K562 (cell line): ENCODE measurements around the gene MRPL40. TPM values are rescaled to one million over a fixed set of nuclear protein-coding genes. Genes with fewer than 3 reads are reported as not detected.

Experiments used
- CXXC5 ChIP-seq: fragments of 250-450 bp; sonication (Bioruptor Pico); IDR thresholded peaks from 2 replicates; pipeline ENCODE4 v1.8.0; 2022; ENCODE audit warnings: inconsistent platforms, mild to moderate bottlenecking, moderate library complexity
- FOXA3 ChIP-seq, 2 experiments: fragments of 450-650 bp in 1 of 2; sonication (generic) in 1 of 2; formaldehyde crosslinking; IDR thresholded peaks in 1 of 2; conservative IDR thresholded peaks in 1 of 2; 2 replicates each; pipeline versions ENCODE4 v1.4.0 to v1.8.0; 2020 to 2022; ENCODE audit warnings: mild to moderate bottlenecking in 2 of 2, missing genetic modification reagents in 1 of 2
- FOXK1 ChIP-seq: sonication (generic); formaldehyde crosslinking; IDR thresholded peaks from 2 replicates; pipeline ENCODE4 v1.8.0; 2022; ENCODE audit warnings: missing genetic modification reagents, mild to moderate bottlenecking, borderline replicate concordance
- FOXP4 ChIP-seq: sonication (generic); formaldehyde crosslinking; IDR thresholded peaks from 2 replicates; pipeline ENCODE4 v1.8.0; 2022; ENCODE audit warnings: mild to moderate bottlenecking, missing genetic modification reagents, borderline replicate concordance
- FUS ChIP-seq: fragments of 200-400 bp; formaldehyde crosslinking; optimal IDR thresholded peaks from 2 replicates; pipeline ENCODE3; 2017; ENCODE audit warnings: low read depth, low read length
- NFYB ChIP-seq: IDR thresholded peaks from 2 replicates; pipeline ENCODE4 v1.6.1; 2011; ENCODE audit warnings: mild to moderate bottlenecking, moderate library complexity; ENCODE audit not compliant: insufficient read length; ENCODE audit errors: extremely low read depth
- PHF20 ChIP-seq: fragments of 450-650 bp; IDR thresholded peaks from 2 replicates; pipeline ENCODE4 v1.6.1; 2018; ENCODE audit not compliant: partially characterized antibody
- POLR3A ChIP-seq: IDR thresholded peaks from 2 replicates; pipeline ENCODE4 v1.6.1; 2011; ENCODE audit warnings: borderline replicate concordance, mild to moderate bottlenecking, moderate library complexity; ENCODE audit not compliant: insufficient read length, insufficient read depth; ENCODE audit errors: extremely low read depth
- PYGO2 ChIP-seq: fragments of 450-650 bp; IDR thresholded peaks from 2 replicates; pipeline ENCODE4 v1.6.1; 2016; ENCODE audit warnings: mild to moderate bottlenecking, missing genetic modification characterization, moderate library complexity, missing compliant biosample characterization
- polyA plus RNA-seq, 8 experiments: library from polyadenylated mRNA; depleted of rRNA in 4 of 8; stranded (reverse) in 5 of 8; unstranded in 3 of 8; fragments of >200 nt; fragmentation: Nextera tagmentation in 2 of 8; fragmentation: Illumina TruSeq in 1 of 8; extraction: Ambion mirVana in 2 of 8; extraction: Trizol in 1 of 8; gene quantifications; 2 replicates each; pipeline versions ENCODE4 v1.2.1 to v1.2.3, GENCODE V29; 2011 to 2014; ENCODE audit warnings: inconsistent platforms in 1 of 8, missing spikeins in 1 of 8
- total RNA-seq, 7 experiments: library from RNA; depleted of rRNA in 6 of 7; stranded (reverse); fragments of >200 nt in 6 of 7; fragmentation: Illumina TruSeq in 2 of 7; extraction: Trizol in 2 of 7; gene quantifications; 2 replicates each; pipeline versions ENCODE4 v1.2.1 to v1.2.3, GENCODE V29; 2011 to 2021; ENCODE audit warnings: low replicate concordance in 1 of 7
- TF ChIP-seq, protein P1 (sequence below): fragments of 450-650 bp; IDR thresholded peaks from one replicate; pipeline ENCODE4 v1.6.1; 2018; ENCODE audit warnings: mild to moderate bottlenecking, moderate library complexity; ENCODE audit not compliant: partially characterized antibody
- TF ChIP-seq, protein P2 (sequence below): sonication (generic); formaldehyde crosslinking; IDR thresholded peaks from 2 replicates; pipeline ENCODE4 v1.5.0; 2020; ENCODE audit warnings: missing genetic modification reagents
- TF ChIP-seq, protein P3 (sequence below): sonication (generic); formaldehyde crosslinking; IDR thresholded peaks from 2 replicates; pipeline ENCODE4 v1.8.1; 2023; ENCODE audit warnings: mild to moderate bottlenecking, missing genetic modification reagents
- TF ChIP-seq, protein P4 (sequence below): fragments of 250-450 bp; sonication (Bioruptor Pico); IDR thresholded peaks from 2 replicates; pipeline ENCODE4 v1.5.0; 2021; ENCODE audit warnings: mild to moderate bottlenecking, moderate library complexity
- TF ChIP-seq, protein P5 (sequence below): sonication (generic); formaldehyde crosslinking; IDR thresholded peaks from 2 replicates; pipeline ENCODE4 v1.9.0; 2022; ENCODE audit warnings: mild to moderate bottlenecking, missing genetic modification reagents

Gene MRPL40
- total and polyA plus RNA-seq, 9 of the 15 experiments (the other 6 are each of a cell fraction or from before 2014, with no cell fraction given): 132 to 652 (median 208) TPM

GRCh38 chr22:19447330-19448075 is 15.2 kb downstream of the MRPL40 start, which contains the start of gene C22orf39 (continued):
- TF ChIP-seq PHF20: peak; percentile 81
- TF ChIP-seq, protein P1, sequence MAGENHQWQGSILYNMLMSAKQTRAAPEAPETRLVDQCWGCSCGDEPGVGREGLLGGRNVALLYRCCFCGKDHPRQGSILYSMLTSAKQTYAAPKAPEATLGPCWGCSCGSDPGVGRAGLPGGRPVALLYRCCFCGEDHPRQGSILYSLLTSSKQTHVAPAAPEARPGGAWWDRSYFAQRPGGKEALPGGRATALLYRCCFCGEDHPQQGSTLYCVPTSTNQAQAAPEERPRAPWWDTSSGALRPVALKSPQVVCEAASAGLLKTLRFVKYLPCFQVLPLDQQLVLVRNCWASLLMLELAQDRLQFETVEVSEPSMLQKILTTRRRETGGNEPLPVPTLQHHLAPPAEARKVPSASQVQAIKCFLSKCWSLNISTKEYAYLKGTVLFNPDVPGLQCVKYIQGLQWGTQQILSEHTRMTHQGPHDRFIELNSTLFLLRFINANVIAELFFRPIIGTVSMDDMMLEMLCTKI: no peak
- TF ChIP-seq, protein P2, sequence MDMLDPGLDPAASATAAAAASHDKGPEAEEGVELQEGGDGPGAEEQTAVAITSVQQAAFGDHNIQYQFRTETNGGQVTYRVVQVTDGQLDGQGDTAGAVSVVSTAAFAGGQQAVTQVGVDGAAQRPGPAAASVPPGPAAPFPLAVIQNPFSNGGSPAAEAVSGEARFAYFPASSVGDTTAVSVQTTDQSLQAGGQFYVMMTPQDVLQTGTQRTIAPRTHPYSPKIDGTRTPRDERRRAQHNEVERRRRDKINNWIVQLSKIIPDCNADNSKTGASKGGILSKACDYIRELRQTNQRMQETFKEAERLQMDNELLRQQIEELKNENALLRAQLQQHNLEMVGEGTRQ (CRISPR knock-in tag): peak; percentile 93
- peak; percentile 98 for TF ChIP-seq NFYB
- no peak for TF ChIP-seq PYGO2 (tag)
- TF ChIP-seq FOXK1 (CRISPR knock-in tag): no peak
- no peak for TF ChIP-seq POLR3A
- TF ChIP-seq CXXC5 (CRISPR knock-in tag): peak; percentile 98
- TF ChIP-seq, protein P3, sequence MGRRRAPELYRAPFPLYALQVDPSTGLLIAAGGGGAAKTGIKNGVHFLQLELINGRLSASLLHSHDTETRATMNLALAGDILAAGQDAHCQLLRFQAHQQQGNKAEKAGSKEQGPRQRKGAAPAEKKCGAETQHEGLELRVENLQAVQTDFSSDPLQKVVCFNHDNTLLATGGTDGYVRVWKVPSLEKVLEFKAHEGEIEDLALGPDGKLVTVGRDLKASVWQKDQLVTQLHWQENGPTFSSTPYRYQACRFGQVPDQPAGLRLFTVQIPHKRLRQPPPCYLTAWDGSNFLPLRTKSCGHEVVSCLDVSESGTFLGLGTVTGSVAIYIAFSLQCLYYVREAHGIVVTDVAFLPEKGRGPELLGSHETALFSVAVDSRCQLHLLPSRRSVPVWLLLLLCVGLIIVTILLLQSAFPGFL (CRISPR knock-in tag): no peak
- TF ChIP-seq FUS: peak; percentile 99
- TF ChIP-seq, protein P4, sequence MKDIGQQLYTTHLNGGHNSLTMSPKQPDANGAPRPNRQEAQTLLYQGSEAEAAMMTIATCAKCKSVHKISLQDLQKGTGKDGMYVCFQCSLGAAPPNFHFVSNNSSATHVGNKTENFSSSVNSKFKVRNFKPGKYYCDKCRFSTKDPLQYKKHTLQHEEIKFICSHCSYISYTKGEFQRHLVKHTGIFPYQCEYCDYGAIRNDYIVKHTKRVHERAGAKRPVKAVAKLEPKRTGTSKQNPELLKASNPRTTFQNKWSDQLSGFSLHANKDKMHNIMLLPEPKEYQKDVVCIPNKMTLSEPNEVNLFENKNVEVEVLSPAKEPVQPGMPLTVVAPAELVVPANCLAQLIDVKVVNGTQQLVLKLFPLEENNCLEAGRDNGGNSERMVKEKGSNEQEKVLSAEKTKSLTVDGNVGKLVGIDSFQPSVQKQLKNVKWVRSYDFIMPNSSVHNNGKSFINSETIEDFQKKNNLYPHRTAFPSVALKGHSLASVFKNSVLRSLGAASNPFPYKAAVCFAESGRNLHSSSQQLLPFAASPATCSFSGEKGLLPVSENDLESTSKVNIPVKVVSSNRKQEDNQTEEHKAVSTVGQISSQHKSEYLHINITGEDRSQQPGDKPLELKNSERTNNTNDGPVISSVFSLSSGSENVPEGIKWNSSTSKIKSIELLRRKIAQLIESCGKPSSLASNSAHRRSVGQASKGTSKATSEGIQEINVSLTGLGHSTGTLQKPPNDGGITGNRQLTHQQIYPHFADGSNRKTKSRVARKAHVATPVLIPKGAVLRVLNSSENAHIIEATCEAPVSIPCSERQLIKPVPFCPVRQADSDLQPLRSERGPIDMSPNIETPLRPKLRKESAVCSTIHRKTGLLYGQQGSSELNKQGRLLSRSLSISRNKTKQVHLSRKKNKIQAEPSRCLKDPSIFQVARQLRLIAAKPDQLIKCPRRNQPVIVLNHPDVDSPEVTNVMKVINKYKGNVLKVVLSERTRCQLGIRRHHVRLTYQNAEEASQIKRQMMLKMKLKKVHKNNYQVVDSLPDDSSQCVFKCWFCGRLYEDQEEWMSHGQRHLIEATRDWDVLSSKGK: no peak
- TF ChIP-seq FOXA3 (CRISPR knock-in tag; conservative IDR thresholded peaks at IDR 0.05 in 1 of 2, IDR thresholded peaks at IDR 0.05 in 1 of 2): no peak
- TF ChIP-seq, protein P5, sequence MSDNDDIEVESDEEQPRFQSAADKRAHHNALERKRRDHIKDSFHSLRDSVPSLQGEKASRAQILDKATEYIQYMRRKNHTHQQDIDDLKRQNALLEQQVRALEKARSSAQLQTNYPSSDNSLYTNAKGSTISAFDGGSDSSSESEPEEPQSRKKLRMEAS (CRISPR knock-in tag): no peak
- no peak for TF ChIP-seq FOXP4 (CRISPR knock-in tag)
